Urothelium cell line (cell line): ENCODE results near the gene PDE5A.
"Not testable (repeated sequence)": the region's sequence is repeated elsewhere in the genome, so short reads cannot be mapped to it uniquely, and the experiment has no call there.

Experiments
- DNase-seq: peaks from one replicate; pipeline ENCODE4 v3.0.0; 2011; ENCODE audit warnings: low spot score, mixed read lengths
- FAIRE-seq: peaks from 2 replicates; lab custom pipeline; 2011; peaks lifted over from hg19 to GRCh38; lab: Jason Lieb, UNC

Gene PDE5A

GRCh38 chr4:119646347-119647071 lies 17.9 kb upstream of the PDE5A start:
- DNase-seq (no peak), FAIRE-seq (no peak)

- FAIRE-seq (no peak), DNase-seq (no peak)
Observed at GRCh38 chr4:119643306-119644042, 14.9 kb upstream of the PDE5A start.

GRCh38 chr4:119641765-119642164 lies 13.2 kb upstream of the PDE5A start:
- FAIRE-seq (no peak), DNase-seq (no peak)

- FAIRE-seq (no peak), DNase-seq (no peak)
Observed at GRCh38 chr4:119638359-119638758, 9.8 kb upstream of the PDE5A start.

GRCh38 chr4:119636851-119637250 lies 8.2 kb upstream of the PDE5A start:
- not testable (repeated sequence) for FAIRE-seq, DNase-seq

GRCh38 chr4:119632216-119632615 lies 3.6 kb upstream of the PDE5A start:
- FAIRE-seq, result no peak
- no peak for DNase-seq

- DNase-seq (no peak), FAIRE-seq (no peak)
Observed at GRCh38 chr4:119629142-119629471, 503 bp upstream of the PDE5A start.

GRCh38 chr4:119627267-119628255 lies 1.0 kb downstream of the PDE5A start:
- no peak for FAIRE-seq
- peak; percentile 74 for DNase-seq

GRCh38 chr4:119626943-119627266 lies 1.7 kb downstream of the PDE5A start:
- no peak for FAIRE-seq
- DNase-seq, result no peak

- FAIRE-seq, result no peak
Observed at GRCh38 chr4:119626420-119626819, 2.2 kb downstream of the PDE5A start.

GRCh38 chr4:119625761-119626160 lies 2.8 kb downstream of the PDE5A start:
- FAIRE-seq (no peak), DNase-seq (no peak)

More at GRCh38 chr4:119626420-119626819, 2.2 kb downstream of the PDE5A start:
- DNase-seq, result no peak

- DNase-seq (no peak), FAIRE-seq (no peak)
Observed at GRCh38 chr4:119624356-119624755, 4.2 kb downstream of the PDE5A start.

GRCh38 chr4:119623025-119623424 lies 5.6 kb downstream of the PDE5A start:
- peak; percentile 13 for DNase-seq
- no peak for FAIRE-seq

GRCh38 chr4:119615068-119615719 lies 13.4 kb downstream of the PDE5A start:
- no peak for DNase-seq
- FAIRE-seq, result no peak

GRCh38 chr4:119604266-119604665 lies 24.3 kb downstream of the PDE5A start:
- no peak for DNase-seq
- FAIRE-seq, result no peak

GRCh38 chr4:119602366-119602765 lies 26.2 kb downstream of the PDE5A start:
- DNase-seq (no peak), FAIRE-seq (no peak)

GRCh38 chr4:119598521-119598920 lies 30.1 kb downstream of the PDE5A start:
- FAIRE-seq (no peak), DNase-seq (no peak)

GRCh38 chr4:119597377-119597776 lies 31.2 kb downstream of the PDE5A start:
- DNase-seq (no peak), FAIRE-seq (no peak)

GRCh38 chr4:119593698-119594097 lies 34.9 kb downstream of the PDE5A start:
- no peak for DNase-seq
- FAIRE-seq, result no peak

GRCh38 chr4:119592830-119593229 lies 35.8 kb downstream of the PDE5A start:
- DNase-seq (no peak), FAIRE-seq (no peak)

GRCh38 chr4:119589165-119589564 lies 39.4 kb downstream of the PDE5A start:
- DNase-seq (no peak), FAIRE-seq (no peak)
